ENCODE data around the gene SAMD4A.

The SAMD4A gene

GRCh38 chr14:54683882-54684794, 117.2 kb downstream of the SAMD4A start:
- DNase-seq (ENCODE audit: low read depth in 2 of 2) = peak; percentile 89

GRCh38 chr14:54685286-54685845, 118.4 kb downstream of the SAMD4A start:
- DNase-seq (ENCODE audit: low read depth in 2 of 2) = no peak

GRCh38 chr14:54686219-54686870, 119.4 kb downstream of the SAMD4A start:
- DNase-seq (ENCODE audit: low read depth in 2 of 2) = peak; percentile 70 to 71

GRCh38 chr14:54686871-54687749, 120.2 kb downstream of the SAMD4A start:
- DNase-seq (ENCODE audit: low read depth in 2 of 2) = no peak

GRCh38 chr14:54687750-54688119, 120.8 kb downstream of the SAMD4A start:
- no peak for DNase-seq (ENCODE audit: low read depth in 2 of 2)

GRCh38 chr14:54688229-54688628, 121.3 kb downstream of the SAMD4A start:
- no peak for DNase-seq (ENCODE audit: low read depth in 2 of 2)

- no peak for DNase-seq (ENCODE audit: low read depth in 2 of 2)
Measured at GRCh38 chr14:54689928-54690327, 123.0 kb downstream of the SAMD4A start.

GRCh38 chr14:54690887-54691286, 124.0 kb downstream of the SAMD4A start:
- DNase-seq (ENCODE audit: low read depth in 2 of 2) = no peak

GRCh38 chr14:54691525-54692283, 124.8 kb downstream of the SAMD4A start:
- no peak for DNase-seq (ENCODE audit: low read depth in 2 of 2)

- DNase-seq (ENCODE audit: low read depth in 2 of 2) = no peak
Measured at GRCh38 chr14:54692284-54692772, 125.4 kb downstream of the SAMD4A start.

- DNase-seq (ENCODE audit: low read depth in 2 of 2) = no peak
Measured at GRCh38 chr14:54693761-54694160, 126.8 kb downstream of the SAMD4A start.

GRCh38 chr14:54695196-54695595, 128.3 kb downstream of the SAMD4A start:
- DNase-seq (ENCODE audit: low read depth in 2 of 2) = no peak

GRCh38 chr14:54697001-54697400, 130.1 kb downstream of the SAMD4A start:
- no peak for DNase-seq (ENCODE audit: low read depth in 2 of 2)

- DNase-seq (ENCODE audit: low read depth in 2 of 2) = no peak
Measured at GRCh38 chr14:54697803-54698202, 130.9 kb downstream of the SAMD4A start.

- no peak for DNase-seq (ENCODE audit: low read depth in 2 of 2)
Measured at GRCh38 chr14:54698501-54698900, 131.6 kb downstream of the SAMD4A start.

- DNase-seq (ENCODE audit: low read depth in 2 of 2) = no peak
Measured at GRCh38 chr14:54698966-54699530, 132.1 kb downstream of the SAMD4A start.

GRCh38 chr14:54699735-54700134, 132.8 kb downstream of the SAMD4A start:
- DNase-seq (ENCODE audit: low read depth in 2 of 2) = no peak

- no peak for DNase-seq (ENCODE audit: low read depth in 2 of 2)
Measured at GRCh38 chr14:54700717-54701116, 133.8 kb downstream of the SAMD4A start.

- DNase-seq (ENCODE audit: low read depth in 2 of 2) = no peak
Measured at GRCh38 chr14:54702014-54702491, 135.1 kb downstream of the SAMD4A start.

GRCh38 chr14:54702492-54702891, 135.6 kb downstream of the SAMD4A start:
- DNase-seq (ENCODE audit: low read depth in 2 of 2) = no peak

Measured in fibroblast of skin of left quadriceps (primary cell).